Activated naive CD4-positive, alpha-beta T cell treated with anti-CD3 and anti-CD28 coated beads for 36 hours (primary cell): ENCODE results near the gene MAPT. TPM values are rescaled to one million over a fixed set of nuclear protein-coding genes. Genes with fewer than 3 reads are reported as not detected.
A peak's percentile ranks its signal among the peaks of the same experiment; 100 is the strongest.

Experiments
- CTCF ChIA-PET: fragments of 350-600 bp; sonication (Branson Sonifier 250); formaldehyde crosslinking; loops from one replicate; lab custom pipeline; 2021; ENCODE audit warnings: antibody characterized with exemption; lab: Charles Lee
- DNase-seq: peaks from one replicate; pipeline ENCODE4 v3.0.0-alpha.2; 2020
- H3K27ac Mint-ChIP-seq: one replicate; pipeline ENCODE4 v1.8.0; 2021; ENCODE audit warnings: mild to moderate bottlenecking, mixed read lengths
- H3K27me3 Mint-ChIP-seq: one replicate; pipeline ENCODE4 v1.8.0; 2021; ENCODE audit warnings: low read depth, mixed read lengths
- H3K36me3 Mint-ChIP-seq: one replicate; pipeline ENCODE4 v1.8.0; 2021; ENCODE audit warnings: low read depth, mixed read lengths
- H3K4me1 Mint-ChIP-seq: one replicate; pipeline ENCODE4 v1.8.0; 2021; ENCODE audit warnings: low read depth, mixed read lengths
- H3K4me3 Mint-ChIP-seq: one replicate; pipeline ENCODE4 v1.8.0; 2021; ENCODE audit warnings: mild to moderate bottlenecking, moderate library complexity, mixed read lengths
- H3K9me3 Mint-ChIP-seq: one replicate; pipeline ENCODE4 v1.8.0; 2021; ENCODE audit warnings: mixed read lengths
- intact Hi-C: fragments of 100-400 bp; cut with micrococcal nuclease; formaldehyde crosslinking; loops from one replicate; pipeline ENCODE4 v1.15.1; 2023
- total RNA-seq, 2 experiments: library from RNA; stranded (reverse); gene quantifications; one replicate each; pipeline ENCODE4 v1.2.3, GENCODE V29; 2021

Gene MAPT
- total RNA-seq: under 1 TPM; 0.57 to 0.86 TPM

DNA sequence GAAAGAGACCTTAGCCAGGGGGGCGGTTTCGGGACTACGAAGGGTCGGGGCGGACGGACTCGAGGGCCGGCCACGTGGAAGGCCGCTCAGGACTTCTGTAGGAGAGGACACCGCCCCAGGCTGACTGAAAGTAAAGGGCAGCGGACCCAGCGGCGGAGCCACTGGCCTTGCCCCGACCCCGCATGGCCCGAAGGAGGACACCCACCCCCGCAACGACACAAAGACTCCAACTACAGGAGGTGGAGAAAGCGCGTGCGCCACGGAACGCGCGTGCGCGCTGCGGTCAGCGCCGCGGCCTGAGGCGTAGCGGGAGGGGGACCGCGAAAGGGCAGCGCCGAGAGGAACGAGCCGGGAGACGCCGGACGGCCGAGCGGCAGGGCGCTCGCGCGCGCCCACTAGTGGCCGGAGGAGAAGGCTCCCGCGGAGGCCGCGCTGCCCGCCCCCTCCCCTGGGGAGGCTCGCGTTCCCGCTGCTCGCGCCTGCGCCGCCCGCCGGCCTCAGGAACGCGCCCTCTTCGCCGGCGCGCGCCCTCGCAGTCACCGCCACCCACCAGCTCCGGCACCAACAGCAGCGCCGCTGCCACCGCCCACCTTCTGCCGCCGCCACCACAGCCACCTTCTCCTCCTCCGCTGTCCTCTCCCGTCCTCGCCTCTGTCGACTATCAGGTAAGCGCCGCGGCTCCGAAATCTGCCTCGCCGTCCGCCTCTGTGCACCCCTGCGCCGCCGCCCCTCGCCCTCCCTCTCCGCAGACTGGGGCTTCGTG is at the start of gene MAPT:
TSS of gene MAPT (plus strand) at position 533 of the 763 bp plus-strand sequence. CDS start 67,784 bp downstream, outside the sequence.
- CTCF ChIA-PET: interaction anchor here (0.8 to 1.4 kb wide), 6 partner anchors 11 to 1267 kb away, joined by 3 to 6 read pairs (median 4); no protein-coding TSS in a partner anchor
- H3K27me3 Mint-ChIP-seq: peaks cover 24% of the 10 kb centered on the region
- H3K4me1 Mint-ChIP-seq: peaks cover 22% of the 10 kb centered on the region
- no peaks in the 10 kb centered on the region for H3K36me3 Mint-ChIP-seq
- intact Hi-C loops: loop anchor here (2.0 kb wide), 1 partner anchor 55 kb away; no protein-coding TSS in a partner anchor
- no peak within 1 kb of the TSS for H3K27ac Mint-ChIP-seq
- DNase-seq: peak; percentile 80
- H3K9me3 Mint-ChIP-seq: no peaks in the 10 kb centered on the region
- peak within 1 kb of the TSS; percentile 79 for H3K4me3 Mint-ChIP-seq

DNA sequence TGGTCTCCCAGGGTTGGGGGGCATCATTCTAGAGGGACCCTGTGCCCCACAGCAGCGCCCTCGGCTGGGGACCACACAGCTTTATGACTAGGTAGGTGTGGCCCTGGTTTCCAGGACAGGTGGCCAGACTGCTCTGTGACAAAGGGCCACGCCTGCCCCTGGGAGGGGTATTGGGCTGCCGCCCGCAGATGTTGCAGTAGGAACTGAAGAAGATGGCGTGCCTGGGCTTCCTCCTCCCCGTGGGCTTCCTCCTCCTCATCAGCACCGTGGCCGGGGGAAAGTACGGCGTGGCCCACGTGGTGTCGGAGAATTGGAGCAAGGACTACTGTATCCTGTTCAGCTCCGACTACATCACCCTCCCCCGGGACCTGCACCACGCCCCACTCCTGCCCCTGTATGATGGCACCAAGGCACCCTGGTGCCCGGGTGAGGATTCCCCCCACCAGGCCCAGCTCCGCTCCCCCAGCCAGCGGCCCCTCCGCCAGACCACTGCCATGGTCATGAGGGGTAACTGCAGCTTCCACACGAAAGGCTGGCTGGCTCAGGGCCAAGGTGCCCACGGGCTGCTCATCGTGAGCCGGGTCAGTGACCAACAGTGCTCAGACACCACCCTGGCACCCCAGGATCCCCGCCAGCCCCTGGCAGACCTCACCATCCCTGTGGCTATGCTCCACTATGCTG is 49.5 kb upstream of the MAPT start, which contains the start of gene SPPL2C:
TSS of gene SPPL2C (plus strand) at position 187 of the 681 bp plus-strand sequence. CDS start at position 213, 26 bp downstream.
- no peak within 1 kb of the TSS for H3K4me3 Mint-ChIP-seq

DNA sequence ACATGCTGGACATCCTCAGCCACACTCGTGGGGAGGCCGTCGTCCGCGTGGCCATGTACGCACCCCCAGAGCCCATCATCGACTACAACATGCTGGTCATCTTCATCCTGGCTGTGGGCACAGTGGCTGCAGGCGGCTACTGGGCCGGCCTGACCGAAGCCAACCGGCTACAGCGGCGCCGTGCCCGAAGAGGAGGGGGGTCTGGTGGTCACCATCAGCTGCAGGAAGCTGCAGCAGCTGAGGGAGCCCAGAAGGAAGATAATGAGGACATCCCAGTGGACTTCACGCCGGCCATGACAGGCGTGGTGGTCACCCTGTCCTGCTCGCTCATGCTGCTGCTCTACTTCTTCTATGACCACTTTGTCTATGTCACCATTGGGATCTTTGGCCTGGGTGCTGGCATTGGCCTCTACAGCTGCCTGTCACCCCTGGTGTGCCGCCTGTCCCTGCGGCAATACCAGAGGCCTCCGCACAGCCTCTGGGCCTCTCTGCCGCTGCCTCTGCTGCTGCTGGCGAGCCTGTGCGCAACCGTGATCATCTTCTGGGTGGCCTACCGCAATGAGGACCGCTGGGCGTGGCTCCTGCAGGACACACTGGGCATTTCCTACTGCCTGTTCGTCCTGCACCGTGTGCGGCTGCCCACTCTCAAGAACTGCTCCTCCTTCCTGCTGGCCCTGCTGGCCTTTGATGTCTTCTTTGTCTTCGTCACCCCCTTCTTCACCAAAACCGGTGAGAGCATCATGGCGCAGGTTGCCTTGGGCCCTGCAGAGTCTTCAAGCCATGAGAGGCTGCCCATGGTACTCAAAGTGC is 48.8 kb upstream of the MAPT start:
- CTCF ChIA-PET: no interaction called here
- intact Hi-C loops: no loop called here

More for the DNA sequence above, 49.5 kb upstream of the MAPT start, which contains the start of gene SPPL2C:
- Mint-ChIP-seq H3K27me3 (no peaks in the 10 kb centered on the region), H3K36me3 (no peaks in the 10 kb centered on the region), H3K27ac (no peak within 1 kb of the TSS), H3K4me1 (no peaks in the 10 kb centered on the region), H3K9me3 (no peaks in the 10 kb centered on the region)
- CTCF ChIA-PET: no interaction called here
- intact Hi-C loops: no loop called here
- DNase-seq: no peak

DNA sequence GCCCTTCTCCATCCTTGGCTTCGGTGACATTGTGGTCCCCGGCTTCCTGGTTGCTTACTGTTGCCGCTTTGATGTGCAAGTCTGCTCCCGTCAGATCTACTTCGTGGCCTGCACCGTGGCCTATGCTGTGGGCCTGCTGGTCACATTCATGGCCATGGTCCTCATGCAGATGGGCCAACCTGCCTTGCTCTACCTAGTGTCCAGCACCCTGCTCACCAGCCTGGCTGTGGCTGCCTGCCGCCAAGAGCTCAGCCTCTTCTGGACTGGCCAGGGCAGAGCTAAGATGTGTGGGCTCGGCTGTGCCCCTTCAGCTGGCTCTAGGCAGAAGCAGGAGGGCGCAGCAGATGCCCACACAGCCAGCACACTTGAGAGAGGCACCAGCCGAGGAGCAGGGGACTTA is 48.1 kb upstream of the MAPT start:
- DNase-seq: no peak
- Mint-ChIP-seq H3K36me3 (no peaks in the 10 kb centered on the region), H3K4me1 (no peaks in the 10 kb centered on the region), H3K4me3 (no peak overlapping the region), H3K9me3 (no peaks in the 10 kb centered on the region), H3K27ac (no peak overlapping the region), H3K27me3 (peaks cover 2% of the 10 kb centered on the region)
- CTCF ChIA-PET: interaction anchor here (1.4 kb wide), 1 partner anchor 64 kb away, joined by 3 read pairs; no protein-coding TSS in a partner anchor
- intact Hi-C loops: no loop called here

More for the DNA sequence above, 48.8 kb upstream of the MAPT start:
- no peak overlapping the region for H3K27ac Mint-ChIP-seq
- H3K27me3 Mint-ChIP-seq: no peaks in the 10 kb centered on the region
- DNase-seq: no peak
- no peaks in the 10 kb centered on the region for H3K4me1 Mint-ChIP-seq
- no peaks in the 10 kb centered on the region for H3K36me3 Mint-ChIP-seq
- H3K9me3 Mint-ChIP-seq: no peaks in the 10 kb centered on the region
- no peak overlapping the region for H3K4me3 Mint-ChIP-seq

DNA sequence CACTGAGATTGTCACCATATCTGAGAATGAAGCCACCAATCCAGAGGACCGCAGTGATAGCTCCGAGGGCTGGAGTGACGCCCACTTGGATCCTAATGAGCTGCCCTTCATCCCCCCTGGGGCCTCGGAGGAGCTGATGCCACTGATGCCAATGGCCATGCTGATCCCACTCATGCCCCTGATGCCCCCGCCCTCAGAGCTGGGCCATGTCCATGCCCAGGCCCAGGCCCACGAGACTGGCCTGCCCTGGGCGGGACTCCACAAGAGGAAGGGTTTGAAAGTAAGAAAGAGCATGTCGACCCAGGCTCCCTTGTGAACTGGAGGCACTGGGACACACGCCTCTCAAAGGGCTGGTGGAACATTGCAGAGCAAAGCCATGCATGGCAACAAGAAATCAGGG is 47.7 kb upstream of the MAPT start:
- Mint-ChIP-seq H3K4me3 (no peak overlapping the region), H3K9me3 (no peaks in the 10 kb centered on the region), H3K36me3 (no peaks in the 10 kb centered on the region), H3K27ac (no peak overlapping the region), H3K4me1 (no peaks in the 10 kb centered on the region), H3K27me3 (peaks cover 2% of the 10 kb centered on the region)
- intact Hi-C loops: no loop called here
- DNase-seq: no peak
- CTCF ChIA-PET: interaction anchor here (1.4 kb wide), 1 partner anchor 65 kb away, joined by 3 read pairs; no protein-coding TSS in a partner anchor

- intact Hi-C loops: no loop called here
- CTCF ChIA-PET: interaction anchor here (1.4 kb wide), 1 partner anchor 65 kb away, joined by 3 read pairs; no protein-coding TSS in a partner anchor
- H3K27me3 Mint-ChIP-seq: peaks cover 3% of the 10 kb centered on the region
Observed at GRCh38 chr17:45847101-45847500, 47.3 kb upstream of the MAPT start.

DNA sequence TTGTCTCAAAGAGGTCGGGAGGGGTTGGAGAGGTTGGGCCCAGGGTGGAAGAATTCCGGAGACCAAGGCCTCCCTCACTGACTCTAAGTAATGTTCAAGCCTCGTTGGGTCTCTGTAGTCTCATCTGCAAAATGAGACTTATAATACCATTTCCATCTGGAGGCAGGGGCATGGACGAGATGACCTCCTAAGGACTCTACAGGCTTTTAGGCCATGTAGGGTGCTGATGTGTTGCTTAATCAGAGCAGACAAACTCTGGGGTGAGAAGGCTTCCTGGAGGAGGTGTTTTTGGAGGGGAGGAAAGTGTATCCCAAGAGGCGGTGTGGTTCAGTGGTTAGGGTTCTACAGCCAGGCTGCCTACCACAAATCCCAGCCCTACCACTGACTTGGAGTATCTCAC is 46.6 kb upstream of the MAPT start:
- H3K9me3 Mint-ChIP-seq: no peaks in the 10 kb centered on the region
- DNase-seq: no peak
- H3K27me3 Mint-ChIP-seq: peaks cover 6% of the 10 kb centered on the region
- H3K4me3 Mint-ChIP-seq: no peak overlapping the region
- H3K4me1 Mint-ChIP-seq: no peaks in the 10 kb centered on the region
- CTCF ChIA-PET: no interaction called here
- H3K27ac Mint-ChIP-seq: no peak overlapping the region
- intact Hi-C loops: no loop called here
- no peaks in the 10 kb centered on the region for H3K36me3 Mint-ChIP-seq

More at GRCh38 chr17:45847101-45847500, 47.3 kb upstream of the MAPT start:
- DNase-seq: no peak
- H3K27ac Mint-ChIP-seq: no peak overlapping the region
- H3K36me3 Mint-ChIP-seq: no peaks in the 10 kb centered on the region
- no peaks in the 10 kb centered on the region for H3K4me1 Mint-ChIP-seq
- H3K9me3 Mint-ChIP-seq: no peaks in the 10 kb centered on the region
- no peak overlapping the region for H3K4me3 Mint-ChIP-seq

GRCh38 chr17:45848405-45848804 is 45.9 kb upstream of the MAPT start:
- H3K4me1 Mint-ChIP-seq: no peaks in the 10 kb centered on the region
- CTCF ChIA-PET: no interaction called here
- H3K27ac Mint-ChIP-seq: no peak overlapping the region
- no peaks in the 10 kb centered on the region for H3K9me3 Mint-ChIP-seq
- H3K27me3 Mint-ChIP-seq: peaks cover 9% of the 10 kb centered on the region
- no peak for DNase-seq
- H3K36me3 Mint-ChIP-seq: no peaks in the 10 kb centered on the region
- intact Hi-C loops: no loop called here
- no peak overlapping the region for H3K4me3 Mint-ChIP-seq

DNA sequence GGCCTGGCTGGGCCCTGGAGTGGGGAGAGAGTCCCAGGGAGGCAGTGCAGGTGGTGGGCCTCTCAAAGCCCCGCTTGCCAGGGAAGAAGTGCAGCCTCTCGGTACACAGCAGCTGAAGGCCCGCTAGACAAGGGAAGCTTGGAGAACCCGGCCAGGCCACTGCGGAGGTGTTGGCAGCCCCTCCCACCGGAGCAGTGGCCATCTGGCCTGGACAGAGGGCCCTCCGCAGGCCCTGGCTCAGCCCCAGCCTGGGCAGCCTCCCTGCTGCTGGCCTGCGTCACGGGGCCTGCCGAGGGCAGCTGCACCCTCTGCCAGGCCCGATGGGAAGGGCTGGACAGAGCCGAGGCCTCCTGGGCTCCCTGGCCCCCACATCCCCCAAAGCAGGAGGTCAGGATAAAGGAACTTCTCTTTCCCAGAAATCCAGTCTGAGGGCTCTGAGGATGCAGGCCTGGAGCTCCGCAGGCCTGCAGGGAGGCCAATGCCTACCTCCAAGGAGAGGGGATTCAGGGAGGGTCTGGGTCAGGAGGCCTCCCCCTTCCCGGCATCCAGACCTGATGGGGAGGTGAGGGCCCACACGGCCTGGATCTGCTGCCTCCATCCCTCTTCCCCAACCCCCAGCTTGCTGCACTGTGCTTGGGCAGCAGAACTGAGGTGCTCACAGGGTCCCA is 45.4 kb upstream of the MAPT start:
- Mint-ChIP-seq H3K27ac (no peak overlapping the region), H3K27me3 (peaks cover 9% of the 10 kb centered on the region), H3K4me3 (no peak overlapping the region), H3K4me1 (no peaks in the 10 kb centered on the region), H3K36me3 (no peaks in the 10 kb centered on the region), H3K9me3 (no peaks in the 10 kb centered on the region)
- CTCF ChIA-PET: interaction anchor here (0.6 to 1.0 kb wide), 2 partner anchors 69 to 207 kb away, joined by 3 to 4 read pairs; no protein-coding TSS in a partner anchor
- no peak for DNase-seq
- intact Hi-C loops: no loop called here

- CTCF ChIA-PET: interaction anchor here (0.6 to 1.0 kb wide), 3 partner anchors 69 to 208 kb away, joined by 3 to 4 read pairs (median 3); no protein-coding TSS in a partner anchor
- Mint-ChIP-seq H3K4me1 (no peaks in the 10 kb centered on the region), H3K4me3 (no peak overlapping the region), H3K27me3 (peaks cover 9% of the 10 kb centered on the region), H3K9me3 (no peaks in the 10 kb centered on the region), H3K27ac (no peak overlapping the region), H3K36me3 (no peaks in the 10 kb centered on the region)
- no peak for DNase-seq
- intact Hi-C loops: no loop called here
Observed at GRCh38 chr17:45849536-45849990, 44.8 kb upstream of the MAPT start.

GRCh38 chr17:45850011-45850410 is 44.3 kb upstream of the MAPT start:
- CTCF ChIA-PET: interaction anchor here (0.9 to 1.0 kb wide), 3 partner anchors 97 to 208 kb away, joined by 3 read pairs; no protein-coding TSS in a partner anchor
- DNase-seq: no peak
- Mint-ChIP-seq H3K27me3 (peaks cover 9% of the 10 kb centered on the region), H3K9me3 (no peaks in the 10 kb centered on the region), H3K36me3 (no peaks in the 10 kb centered on the region), H3K4me3 (no peak overlapping the region), H3K4me1 (no peaks in the 10 kb centered on the region), H3K27ac (no peak overlapping the region)
- intact Hi-C loops: loop anchor here (5.0 kb wide), 1 partner anchor 208 kb away; no protein-coding TSS in a partner anchor
